HG03064 (cell line): ENCODE measurements around the gene CDKN2AIP.

Experiments
- ATAC-seq: cut with Tn5 transposase; IDR thresholded peaks from one replicate; pipeline ENCODE4 v1.9.1; 2021; ENCODE audit warnings: low read depth; ENCODE audit not compliant: unreplicated experiment

CDKN2AIP gene

GRCh38 chr4:183492791-183493222 is 48.4 kb downstream of the CDKN2AIP start:
- ATAC-seq, result no peak

GRCh38 chr4:183493246-183493645 is 48.8 kb downstream of the CDKN2AIP start:
- ATAC-seq, result no peak

- no peak for ATAC-seq
Observed at GRCh38 chr4:183495184-183495583, 50.7 kb downstream of the CDKN2AIP start.
